HepG2 (cell line): ENCODE data around the gene ANXA2. TPM values are rescaled to one million over a fixed set of nuclear protein-coding genes. Genes with fewer than 3 reads are reported as not detected.

Experiments used
- CBX1 ChIP-seq: IDR thresholded peaks from one replicate; pipeline ENCODE4 v1.6.1; 2016; ENCODE audit warnings: antibody characterized with exemption, low read depth
- GABPB1 ChIP-seq: IDR thresholded peaks from 2 replicates; pipeline ENCODE4 v1.6.1; 2016; ENCODE audit warnings: mild to moderate bottlenecking, missing genetic modification reagents, moderate library complexity, missing compliant biosample characterization
- HCFC1 ChIP-seq: fragments of 150-350 bp; IDR thresholded peaks from 2 replicates; pipeline ENCODE4 v1.6.1; 2014; ENCODE audit warnings: low read depth, low read length
- ZFP41 ChIP-seq: sonication (generic); formaldehyde crosslinking; IDR thresholded peaks from 2 replicates; pipeline ENCODE4 v1.4.0; 2020; ENCODE audit warnings: mild to moderate bottlenecking, missing genetic modification reagents, borderline replicate concordance
- ZNF282 ChIP-seq: fragments of 450-650 bp; IDR thresholded peaks from 2 replicates; pipeline ENCODE4 v1.6.1; 2018; ENCODE audit not compliant: partially characterized antibody
- ZNF552 ChIP-seq: sonication (generic); formaldehyde crosslinking; IDR thresholded peaks from 2 replicates; pipeline ENCODE4 v1.9.0; 2022; ENCODE audit warnings: missing genetic modification reagents, mild to moderate bottlenecking, borderline replicate concordance
- ZNF670 ChIP-seq: sonication (generic); formaldehyde crosslinking; IDR thresholded peaks from 2 replicates; pipeline ENCODE4 v1.8.0; 2022; ENCODE audit warnings: mild to moderate bottlenecking, missing genetic modification reagents, borderline replicate concordance
- ZNF747 ChIP-seq: sonication (generic); formaldehyde crosslinking; IDR thresholded peaks from 2 replicates; pipeline ENCODE4 v1.8.1; 2023; ENCODE audit warnings: missing genetic modification reagents, mild to moderate bottlenecking, borderline replicate concordance
- polyA plus RNA-seq, 8 experiments: library from polyadenylated mRNA; depleted of rRNA in 3 of 8; stranded (reverse) in 7 of 8; unstranded in 1 of 8; fragments of >200 nt; fragmentation: Illumina TruSeq in 4 of 8; extraction: Trizol in 4 of 8; gene quantifications; 2 replicates each; pipeline versions ENCODE4 v1.2.1 to v1.2.3, GENCODE V29; 2011 to 2016; ENCODE audit warnings: low read depth in 4 of 8, missing spikeins in 1 of 8, mixed read lengths in 1 of 8; ENCODE audit not compliant: insufficient read depth in 1 of 8
- total RNA-seq, 5 experiments: library from RNA; depleted of rRNA; stranded (reverse); fragments of >200 nt; fragmentation: Illumina TruSeq; extraction: Trizol; gene quantifications; 2 replicates each; pipeline ENCODE4 v1.2.3, GENCODE V29; 2016; ENCODE audit warnings: low read depth in 1 of 5
- TF ChIP-seq, protein P1 (sequence below): sonication (generic); formaldehyde crosslinking; IDR thresholded peaks from 2 replicates; pipeline ENCODE4 v1.4.0; 2020; ENCODE audit warnings: low read depth, mild to moderate bottlenecking, missing genetic modification reagents
- TF ChIP-seq, protein P2 (sequence below): sonication (generic); formaldehyde crosslinking; IDR thresholded peaks from 2 replicates; pipeline ENCODE4 v1.4.0; 2020; ENCODE audit warnings: missing genetic modification reagents
- TF ChIP-seq, protein P3 (sequence below): sonication (generic); formaldehyde crosslinking; IDR thresholded peaks from 2 replicates; pipeline ENCODE4 v1.5.0; 2020; ENCODE audit warnings: mild to moderate bottlenecking, missing genetic modification reagents, borderline replicate concordance
- TF ChIP-seq, protein P4 (sequence below): sonication (generic); formaldehyde crosslinking; IDR thresholded peaks from 2 replicates; pipeline ENCODE4 v1.4.0; 2020; ENCODE audit warnings: missing genetic modification reagents, borderline replicate concordance
- TF ChIP-seq, protein P5 (sequence below): sonication (generic); formaldehyde crosslinking; IDR thresholded peaks from 2 replicates; pipeline ENCODE4 v1.5.1; 2020; ENCODE audit warnings: mild to moderate bottlenecking, missing genetic modification reagents

The ANXA2 gene
- total and polyA plus RNA-seq, 2 of the 13 experiments (the other 11 are each of a cell fraction or from before 2014, with no cell fraction given) = 196 to 613 TPM

DNA sequence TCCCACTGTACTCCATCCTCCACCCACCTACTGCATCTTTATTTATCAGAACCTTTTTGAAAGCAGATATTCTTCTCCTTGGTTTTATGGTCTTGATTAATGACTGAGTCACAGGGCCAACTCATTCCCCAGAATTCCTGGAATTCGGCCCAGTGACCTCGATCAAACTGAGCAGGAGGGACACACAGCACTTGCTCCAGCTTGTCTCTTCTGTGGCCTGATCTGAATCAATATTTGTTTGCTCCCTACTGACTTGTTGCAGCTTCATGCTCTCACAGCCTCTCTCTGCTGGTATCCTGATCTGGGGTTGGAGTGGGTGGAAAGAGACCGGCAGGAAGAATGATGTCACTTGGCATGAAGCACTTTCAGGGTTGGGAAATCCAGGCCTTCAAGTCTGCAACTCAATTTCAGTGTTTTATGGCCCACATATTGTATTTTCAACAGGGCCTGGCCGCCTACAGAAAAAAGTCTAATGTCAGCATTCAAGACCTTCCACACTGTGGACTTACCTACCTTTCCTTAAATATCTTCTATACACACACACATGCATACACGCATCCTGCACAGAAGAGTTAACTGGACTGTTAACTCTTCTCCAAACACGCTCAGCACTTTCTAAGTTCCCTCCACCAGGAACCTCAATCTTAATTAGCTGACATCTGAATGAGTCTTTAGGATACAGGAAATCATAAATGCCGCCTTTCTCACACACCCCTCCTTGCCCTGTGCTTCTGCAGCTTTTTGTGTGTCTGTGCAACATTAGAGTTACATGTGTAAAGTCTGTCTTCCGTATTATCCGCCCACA, 4.6 kb downstream of the ANXA2 start (continued):
- TF ChIP-seq, protein P1, sequence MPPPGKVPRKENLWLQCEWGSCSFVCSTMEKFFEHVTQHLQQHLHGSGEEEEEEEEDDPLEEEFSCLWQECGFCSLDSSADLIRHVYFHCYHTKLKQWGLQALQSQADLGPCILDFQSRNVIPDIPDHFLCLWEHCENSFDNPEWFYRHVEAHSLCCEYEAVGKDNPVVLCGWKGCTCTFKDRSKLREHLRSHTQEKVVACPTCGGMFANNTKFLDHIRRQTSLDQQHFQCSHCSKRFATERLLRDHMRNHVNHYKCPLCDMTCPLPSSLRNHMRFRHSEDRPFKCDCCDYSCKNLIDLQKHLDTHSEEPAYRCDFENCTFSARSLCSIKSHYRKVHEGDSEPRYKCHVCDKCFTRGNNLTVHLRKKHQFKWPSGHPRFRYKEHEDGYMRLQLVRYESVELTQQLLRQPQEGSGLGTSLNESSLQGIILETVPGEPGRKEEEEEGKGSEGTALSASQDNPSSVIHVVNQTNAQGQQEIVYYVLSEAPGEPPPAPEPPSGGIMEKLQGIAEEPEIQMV (CRISPR knock-in tag) = no peak; the same call in 1 of the 2 replicates
- TF ChIP-seq ZNF747 = peak; percentile 57; the same call in 1 of the 2 replicates
- TF ChIP-seq ZNF552 (CRISPR knock-in tag) = no peak
- TF ChIP-seq ZNF282 = no peak
- TF ChIP-seq, protein P2, sequence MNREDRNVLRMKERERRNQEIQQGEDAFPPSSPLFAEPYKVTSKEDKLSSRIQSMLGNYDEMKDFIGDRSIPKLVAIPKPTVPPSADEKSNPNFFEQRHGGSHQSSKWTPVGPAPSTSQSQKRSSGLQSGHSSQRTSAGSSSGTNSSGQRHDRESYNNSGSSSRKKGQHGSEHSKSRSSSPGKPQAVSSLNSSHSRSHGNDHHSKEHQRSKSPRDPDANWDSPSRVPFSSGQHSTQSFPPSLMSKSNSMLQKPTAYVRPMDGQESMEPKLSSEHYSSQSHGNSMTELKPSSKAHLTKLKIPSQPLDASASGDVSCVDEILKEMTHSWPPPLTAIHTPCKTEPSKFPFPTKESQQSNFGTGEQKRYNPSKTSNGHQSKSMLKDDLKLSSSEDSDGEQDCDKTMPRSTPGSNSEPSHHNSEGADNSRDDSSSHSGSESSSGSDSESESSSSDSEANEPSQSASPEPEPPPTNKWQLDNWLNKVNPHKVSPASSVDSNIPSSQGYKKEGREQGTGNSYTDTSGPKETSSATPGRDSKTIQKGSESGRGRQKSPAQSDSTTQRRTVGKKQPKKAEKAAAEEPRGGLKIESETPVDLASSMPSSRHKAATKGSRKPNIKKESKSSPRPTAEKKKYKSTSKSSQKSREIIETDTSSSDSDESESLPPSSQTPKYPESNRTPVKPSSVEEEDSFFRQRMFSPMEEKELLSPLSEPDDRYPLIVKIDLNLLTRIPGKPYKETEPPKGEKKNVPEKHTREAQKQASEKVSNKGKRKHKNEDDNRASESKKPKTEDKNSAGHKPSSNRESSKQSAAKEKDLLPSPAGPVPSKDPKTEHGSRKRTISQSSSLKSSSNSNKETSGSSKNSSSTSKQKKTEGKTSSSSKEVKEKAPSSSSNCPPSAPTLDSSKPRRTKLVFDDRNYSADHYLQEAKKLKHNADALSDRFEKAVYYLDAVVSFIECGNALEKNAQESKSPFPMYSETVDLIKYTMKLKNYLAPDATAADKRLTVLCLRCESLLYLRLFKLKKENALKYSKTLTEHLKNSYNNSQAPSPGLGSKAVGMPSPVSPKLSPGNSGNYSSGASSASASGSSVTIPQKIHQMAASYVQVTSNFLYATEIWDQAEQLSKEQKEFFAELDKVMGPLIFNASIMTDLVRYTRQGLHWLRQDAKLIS (CRISPR knock-in tag) = no peak
- TF ChIP-seq GABPB1 = peak; percentile 42; the same call in 1 of the 2 replicates
- TF ChIP-seq ZFP41 (CRISPR knock-in tag) = no peak
- TF ChIP-seq ZNF670 (CRISPR knock-in tag) = no peak; the same call in 1 of the 2 replicates
- TF ChIP-seq, protein P3, sequence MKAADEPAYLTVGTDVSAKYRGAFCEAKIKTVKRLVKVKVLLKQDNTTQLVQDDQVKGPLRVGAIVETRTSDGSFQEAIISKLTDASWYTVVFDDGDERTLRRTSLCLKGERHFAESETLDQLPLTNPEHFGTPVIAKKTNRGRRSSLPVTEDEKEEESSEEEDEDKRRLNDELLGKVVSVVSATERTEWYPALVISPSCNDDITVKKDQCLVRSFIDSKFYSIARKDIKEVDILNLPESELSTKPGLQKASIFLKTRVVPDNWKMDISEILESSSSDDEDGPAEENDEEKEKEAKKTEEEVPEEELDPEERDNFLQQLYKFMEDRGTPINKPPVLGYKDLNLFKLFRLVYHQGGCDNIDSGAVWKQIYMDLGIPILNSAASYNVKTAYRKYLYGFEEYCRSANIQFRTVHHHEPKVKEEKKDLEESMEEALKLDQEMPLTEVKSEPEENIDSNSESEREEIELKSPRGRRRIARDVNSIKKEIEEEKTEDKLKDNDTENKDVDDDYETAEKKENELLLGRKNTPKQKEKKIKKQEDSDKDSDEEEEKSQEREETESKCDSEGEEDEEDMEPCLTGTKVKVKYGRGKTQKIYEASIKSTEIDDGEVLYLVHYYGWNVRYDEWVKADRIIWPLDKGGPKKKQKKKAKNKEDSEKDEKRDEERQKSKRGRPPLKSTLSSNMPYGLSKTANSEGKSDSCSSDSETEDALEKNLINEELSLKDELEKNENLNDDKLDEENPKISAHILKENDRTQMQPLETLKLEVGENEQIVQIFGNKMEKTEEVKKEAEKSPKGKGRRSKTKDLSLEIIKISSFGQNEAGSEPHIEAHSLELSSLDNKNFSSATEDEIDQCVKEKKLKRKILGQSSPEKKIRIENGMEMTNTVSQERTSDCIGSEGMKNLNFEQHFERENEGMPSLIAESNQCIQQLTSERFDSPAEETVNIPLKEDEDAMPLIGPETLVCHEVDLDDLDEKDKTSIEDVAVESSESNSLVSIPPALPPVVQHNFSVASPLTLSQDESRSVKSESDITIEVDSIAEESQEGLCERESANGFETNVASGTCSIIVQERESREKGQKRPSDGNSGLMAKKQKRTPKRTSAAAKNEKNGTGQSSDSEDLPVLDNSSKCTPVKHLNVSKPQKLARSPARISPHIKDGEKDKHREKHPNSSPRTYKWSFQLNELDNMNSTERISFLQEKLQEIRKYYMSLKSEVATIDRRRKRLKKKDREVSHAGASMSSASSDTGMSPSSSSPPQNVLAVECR (CRISPR knock-in tag) = peak; percentile 76; the same call in 1 of the 2 replicates
- no peak for TF ChIP-seq HCFC1
- TF ChIP-seq, protein P4, sequence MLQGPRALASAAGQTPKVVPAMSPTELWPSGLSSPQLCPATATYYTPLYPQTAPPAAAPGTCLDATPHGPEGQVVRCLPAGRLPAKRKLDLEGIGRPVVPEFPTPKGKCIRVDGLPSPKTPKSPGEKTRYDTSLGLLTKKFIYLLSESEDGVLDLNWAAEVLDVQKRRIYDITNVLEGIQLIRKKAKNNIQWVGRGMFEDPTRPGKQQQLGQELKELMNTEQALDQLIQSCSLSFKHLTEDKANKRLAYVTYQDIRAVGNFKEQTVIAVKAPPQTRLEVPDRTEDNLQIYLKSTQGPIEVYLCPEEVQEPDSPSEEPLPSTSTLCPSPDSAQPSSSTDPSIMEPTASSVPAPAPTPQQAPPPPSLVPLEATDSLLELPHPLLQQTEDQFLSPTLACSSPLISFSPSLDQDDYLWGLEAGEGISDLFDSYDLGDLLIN = no peak
- TF ChIP-seq CBX1 = no peak
- TF ChIP-seq, protein P5, sequence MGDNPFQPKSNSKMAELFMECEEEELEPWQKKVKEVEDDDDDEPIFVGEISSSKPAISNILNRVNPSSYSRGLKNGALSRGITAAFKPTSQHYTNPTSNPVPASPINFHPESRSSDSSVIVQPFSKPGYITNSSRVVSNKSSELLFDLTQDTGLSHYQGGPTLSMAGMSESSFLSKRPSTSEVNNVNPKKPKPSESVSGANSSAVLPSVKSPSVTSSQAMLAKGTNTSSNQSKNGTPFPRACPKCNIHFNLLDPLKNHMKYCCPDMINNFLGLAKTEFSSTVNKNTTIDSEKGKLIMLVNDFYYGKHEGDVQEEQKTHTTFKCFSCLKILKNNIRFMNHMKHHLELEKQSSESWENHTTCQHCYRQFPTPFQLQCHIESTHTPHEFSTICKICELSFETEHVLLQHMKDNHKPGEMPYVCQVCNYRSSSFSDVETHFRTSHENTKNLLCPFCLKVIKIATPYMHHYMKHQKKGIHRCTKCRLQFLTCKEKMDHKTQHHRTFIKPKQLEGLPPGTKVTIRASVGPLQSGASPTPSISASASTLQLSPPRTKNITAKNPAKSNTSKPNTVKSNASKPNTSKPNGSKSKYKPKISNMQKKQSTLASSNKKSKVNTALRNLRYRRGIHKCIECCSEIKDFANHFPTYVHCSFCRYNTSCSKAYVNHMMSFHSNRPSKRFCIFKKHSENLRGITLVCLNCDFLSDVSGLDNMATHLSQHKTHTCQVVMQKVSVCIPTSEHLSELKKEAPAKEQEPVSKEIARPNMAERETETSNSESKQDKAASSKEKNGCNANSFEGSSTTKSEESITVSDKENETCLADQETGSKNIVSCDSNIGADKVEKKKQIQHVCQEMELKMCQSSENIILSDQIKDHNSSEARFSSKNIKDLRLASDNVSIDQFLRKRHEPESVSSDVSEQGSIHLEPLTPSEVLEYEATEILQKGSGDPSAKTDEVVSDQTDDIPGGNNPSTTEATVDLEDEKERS (CRISPR knock-in tag) = peak; percentile 82
